ENCODE measurements around the gene NUP93.
"Not testable (repeated sequence)": the region's sequence is repeated elsewhere in the genome, so short reads cannot be mapped to it uniquely, and the experiment has no call there.

The NUP93 gene

GRCh38 chr16:56709443-56710040 lies 20.4 kb upstream of the NUP93 start:
- DNase-seq (ENCODE audit: low read depth), result no peak

DNA sequence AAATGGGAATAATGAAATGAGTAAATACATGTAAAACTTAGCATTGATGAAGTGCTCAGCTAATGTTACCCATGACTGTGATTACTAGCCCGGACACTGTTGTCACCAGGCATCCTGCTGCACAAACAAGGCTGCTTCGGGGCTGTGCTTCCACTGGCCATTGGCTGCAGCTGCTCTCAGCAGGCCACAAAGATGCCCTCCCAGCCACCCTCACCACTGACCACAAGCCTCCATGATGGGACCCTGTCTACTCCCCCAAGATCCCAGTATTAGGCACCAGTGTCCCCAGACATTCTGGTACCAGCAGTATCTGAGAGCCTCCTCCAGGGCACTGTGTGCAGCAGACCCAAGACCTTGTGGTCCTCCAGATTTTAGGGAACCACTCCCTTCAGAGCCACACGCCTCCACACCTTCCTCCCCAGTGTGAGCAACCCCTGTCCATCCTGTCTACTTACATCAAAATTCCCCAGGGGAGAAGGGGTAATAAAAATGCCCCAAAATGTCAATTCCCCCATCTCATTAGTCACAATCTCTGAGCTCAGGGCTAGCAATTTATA lies 19.7 kb upstream of the NUP93 start:
- DNase-seq (ENCODE audit: low read depth), result no peak

- DNase-seq (ENCODE audit: low read depth), result no peak
Measured at GRCh38 chr16:56711862-56712261, 18.1 kb upstream of the NUP93 start.

- DNase-seq (ENCODE audit: low read depth), result no peak
Measured at GRCh38 chr16:56713794-56714193, 16.1 kb upstream of the NUP93 start.

- DNase-seq (ENCODE audit: low read depth), result no peak
Measured at GRCh38 chr16:56715126-56715525, 14.8 kb upstream of the NUP93 start.

DNA sequence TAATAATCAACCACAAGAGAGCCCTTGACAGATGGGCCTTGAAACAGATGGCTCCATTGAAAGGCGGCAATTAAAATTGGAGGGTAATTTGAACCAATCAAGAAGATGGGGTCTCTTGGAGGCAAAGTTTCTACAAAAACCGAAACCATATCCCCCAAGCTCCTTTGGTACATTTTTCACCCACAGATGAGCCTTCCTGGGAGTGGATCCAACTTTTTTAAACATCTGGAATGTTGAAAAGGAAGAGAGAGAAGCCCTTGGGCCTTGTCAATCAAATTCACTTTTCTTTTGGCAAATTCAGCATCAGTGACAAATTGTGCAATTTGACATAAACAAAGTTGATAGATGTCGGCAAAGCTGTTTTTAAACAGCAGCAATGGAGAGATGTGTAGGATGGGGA lies 13.2 kb upstream of the NUP93 start:
- DNase-seq (ENCODE audit: low read depth), result no peak

GRCh38 chr16:56717532-56717931 lies 12.4 kb upstream of the NUP93 start:
- not testable (repeated sequence) for DNase-seq (ENCODE audit: low read depth)

DNA sequence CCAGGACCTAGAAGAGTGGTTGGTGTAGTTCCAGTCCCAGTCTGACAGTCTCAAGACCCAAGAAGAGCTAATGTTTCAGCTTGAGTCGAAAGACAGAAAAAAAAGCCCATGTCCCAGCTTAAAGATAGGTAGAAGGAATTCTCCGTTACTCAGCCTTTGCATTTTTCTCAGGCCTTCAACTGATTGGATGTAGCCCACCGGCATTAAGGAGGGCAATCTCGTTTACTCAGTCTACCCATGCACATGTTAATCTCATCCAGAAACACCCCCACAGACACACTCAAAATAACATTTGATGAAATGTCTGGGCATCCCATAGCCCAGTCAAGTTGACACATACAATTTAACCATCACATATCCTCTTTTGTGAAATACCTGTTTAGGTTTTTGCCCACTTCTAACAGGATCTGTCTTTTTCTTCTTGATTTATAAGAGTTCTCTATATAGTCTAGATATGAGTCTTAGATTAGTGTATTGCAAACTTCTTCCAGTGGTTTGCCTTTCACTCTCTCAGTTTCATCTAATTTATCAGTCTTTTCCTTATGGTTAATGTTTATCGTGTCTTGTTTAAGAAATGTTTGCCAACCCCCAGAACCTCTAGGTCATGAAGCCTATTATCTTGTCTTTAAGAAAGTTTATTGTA lies 7.6 kb upstream of the NUP93 start:
- no peak for DNase-seq (ENCODE audit: low read depth)

DNA sequence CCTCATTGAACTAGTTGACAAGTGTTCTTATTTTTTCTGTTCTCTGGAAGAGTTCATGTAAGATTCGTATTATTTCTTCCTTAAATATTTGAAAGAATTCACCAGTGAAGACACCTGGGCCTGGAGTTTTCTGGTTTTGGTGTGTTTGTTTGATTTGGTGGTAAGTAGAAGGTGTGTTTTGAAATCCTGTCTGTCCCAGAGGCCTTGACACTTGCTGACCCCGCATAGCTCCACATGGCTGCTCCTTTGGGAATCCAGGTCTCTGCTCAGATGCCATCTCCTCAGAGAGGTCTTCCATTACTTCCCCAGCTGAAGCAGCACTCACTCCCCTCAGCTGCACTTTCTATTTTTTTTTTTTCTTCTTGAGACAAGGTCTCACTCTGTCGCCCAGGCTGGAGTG lies 5.7 kb upstream of the NUP93 start:
- DNase-seq (ENCODE audit: low read depth), result no peak

GRCh38 chr16:56726283-56726682 lies 3.6 kb upstream of the NUP93 start:
- no peak for DNase-seq (ENCODE audit: low read depth)

DNA sequence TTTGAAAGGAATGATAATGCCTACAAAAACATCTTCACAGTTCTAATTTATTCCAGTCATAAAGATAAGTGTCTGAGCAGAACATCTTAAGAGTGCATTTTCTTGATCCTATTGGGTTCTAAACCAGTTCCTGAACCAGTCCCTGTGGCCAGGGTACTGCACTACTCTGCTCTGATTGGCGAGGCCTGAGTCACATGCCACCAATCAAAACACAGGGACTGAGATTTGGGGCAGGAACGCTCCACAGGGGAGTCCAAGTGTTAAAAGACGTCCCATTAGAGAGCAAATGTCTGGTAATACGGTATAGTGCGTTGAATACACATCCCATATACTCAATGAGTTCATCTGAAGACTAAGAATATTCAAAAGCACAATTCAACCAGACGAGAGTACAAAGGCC lies 3.0 kb upstream of the NUP93 start:
- no peak for DNase-seq (ENCODE audit: low read depth)

- no peak for DNase-seq (ENCODE audit: low read depth)
Measured at GRCh38 chr16:56728027-56728426, 1.9 kb upstream of the NUP93 start.

DNA sequence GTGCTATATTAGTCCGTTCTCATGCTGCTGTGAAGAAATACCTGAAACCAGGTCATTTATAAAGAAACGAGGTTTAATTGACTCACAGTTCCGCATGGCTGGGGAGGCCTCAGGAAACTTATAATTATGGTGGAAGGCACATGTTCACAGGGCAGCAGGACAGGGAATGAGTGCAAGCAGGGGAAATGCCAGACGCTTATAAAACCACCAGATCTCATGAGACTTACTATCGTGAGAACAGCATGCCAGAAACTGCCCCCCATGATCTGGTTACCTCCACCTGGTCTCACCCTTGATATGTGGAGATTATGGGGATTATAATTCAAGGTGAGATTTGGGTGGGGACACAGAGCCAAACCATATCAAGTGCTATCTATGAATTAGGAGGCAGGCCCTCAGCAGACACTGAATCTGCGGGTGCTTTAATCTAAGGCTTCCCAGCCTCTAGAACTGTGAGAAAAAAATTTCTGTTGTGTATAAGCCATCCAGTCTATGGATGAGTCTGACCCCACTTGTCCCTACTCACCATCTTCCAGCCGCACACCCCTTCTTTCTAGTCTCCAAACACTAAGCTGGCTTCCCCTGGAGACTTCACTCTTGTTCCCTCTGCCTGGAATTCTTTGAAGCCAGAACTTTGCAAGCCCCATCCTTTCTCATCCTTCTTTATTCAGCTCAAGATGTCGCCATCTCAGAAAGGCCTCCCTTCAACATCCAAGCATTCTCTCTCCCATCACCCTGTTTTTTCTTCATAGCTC lies 772 bp upstream of the NUP93 start:
- DNase-seq (ENCODE audit: low read depth), result no peak

DNA sequence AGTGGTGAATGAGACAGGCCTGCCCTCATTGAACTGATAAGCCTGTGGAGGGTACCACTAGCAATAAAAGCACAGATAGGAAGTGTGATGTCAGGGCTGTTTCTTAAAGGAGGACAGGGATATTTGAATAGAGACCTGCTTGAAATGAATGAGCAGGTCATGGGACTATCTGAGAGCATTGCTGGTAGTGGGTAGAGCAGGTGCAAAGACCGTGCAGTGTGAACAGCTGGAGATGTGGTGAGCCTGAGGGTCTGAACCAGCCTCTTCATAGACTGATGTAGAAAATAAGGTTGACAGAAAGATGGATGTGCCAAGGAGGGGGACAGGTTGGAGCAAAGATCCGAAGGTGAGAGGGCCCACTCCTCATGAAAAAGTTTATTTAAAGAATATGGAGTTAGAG lies 2.4 kb downstream of the NUP93 start:
- DNase-seq (ENCODE audit: low read depth), result no peak

GRCh38 chr16:56732832-56733231 lies 2.9 kb downstream of the NUP93 start:
- no peak for DNase-seq (ENCODE audit: low read depth)

- no peak for DNase-seq (ENCODE audit: low read depth)
Measured at GRCh38 chr16:56734429-56734828, 4.5 kb downstream of the NUP93 start.

- no peak for DNase-seq (ENCODE audit: low read depth)
Measured at GRCh38 chr16:56736476-56736875, 6.5 kb downstream of the NUP93 start.

DNA sequence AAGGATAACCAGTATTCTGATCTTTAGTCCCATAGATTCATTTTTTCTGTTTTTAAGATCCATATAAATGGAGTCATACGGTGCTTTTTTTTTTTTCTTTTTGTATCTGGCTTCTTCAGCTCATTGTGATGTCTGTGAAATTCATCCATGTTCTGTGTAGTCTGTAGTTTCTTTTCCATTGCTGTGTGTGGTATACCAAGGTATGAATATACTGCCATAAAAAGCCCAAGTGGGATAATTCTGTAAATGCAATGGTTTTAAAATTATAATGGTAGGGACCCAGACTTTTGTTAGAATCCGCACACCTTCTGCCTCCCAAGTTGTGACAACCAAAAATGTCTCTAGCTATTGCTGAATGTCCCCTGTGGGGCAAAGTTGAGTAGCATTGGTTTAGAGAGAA lies 7.6 kb downstream of the NUP93 start:
- DNase-seq (ENCODE audit: low read depth), result no peak

DNA sequence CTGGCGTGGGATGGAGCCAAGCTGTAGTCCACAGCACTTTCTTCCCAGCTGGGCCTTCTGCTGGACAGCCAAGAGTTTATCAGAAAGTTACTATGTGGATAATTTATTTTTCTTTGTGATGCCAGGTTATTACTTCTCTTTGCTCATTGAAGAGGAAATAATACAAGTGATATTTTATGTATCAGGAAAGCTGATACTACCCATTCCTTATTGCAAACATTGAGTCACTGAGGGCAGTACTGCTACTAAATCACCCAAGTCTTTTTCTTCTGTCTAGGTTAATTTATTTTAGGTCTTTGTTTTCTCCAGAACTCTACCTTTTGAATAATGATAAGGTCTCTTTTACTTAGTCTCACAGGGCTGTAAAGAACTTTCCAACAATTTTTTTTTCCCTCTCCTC lies 8.3 kb downstream of the NUP93 start:
- DNase-seq (ENCODE audit: low read depth), result no peak

GRCh38 chr16:56739378-56739777 lies 9.4 kb downstream of the NUP93 start:
- not testable (repeated sequence) for DNase-seq (ENCODE audit: low read depth)

DNA sequence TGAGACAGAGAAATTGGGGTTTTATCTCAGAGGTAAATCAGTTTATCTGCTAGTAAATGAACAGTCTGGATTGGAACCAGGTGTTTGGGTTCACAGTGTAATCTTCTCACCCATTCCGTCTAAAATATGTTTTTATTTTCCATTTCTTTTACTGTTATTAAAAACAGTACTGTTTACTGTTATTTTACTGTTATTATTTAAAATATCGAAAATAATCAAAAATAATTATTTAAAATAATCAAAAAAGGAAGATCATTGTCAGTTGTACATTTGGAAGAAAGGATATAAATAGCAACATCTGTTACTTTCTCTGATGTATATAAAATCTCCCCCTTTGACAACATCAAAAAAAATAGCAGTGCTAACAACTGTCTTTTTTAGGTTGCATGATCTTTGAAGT lies 11.5 kb downstream of the NUP93 start:
- DNase-seq (ENCODE audit: low read depth), result no peak

- DNase-seq (ENCODE audit: low read depth), result no peak
Measured at GRCh38 chr16:56742030-56742984, 12.4 kb downstream of the NUP93 start.

Measured in T follicular helper cell (primary cell).